Common myeloid progenitor, CD34-positive (primary cell): ENCODE data around the gene RASSF3.

Source experiments
- CTCF ChIA-PET: fragments of 350-600 bp; sonication (Branson Sonifier 250); formaldehyde crosslinking; loops from one replicate; lab custom pipeline; 2021; ENCODE audit warnings: antibody characterized with exemption; lab: Charles Lee
- POLR2A ChIA-PET: fragments of 350-600 bp; sonication (Branson Sonifier 250); formaldehyde crosslinking; loops from one replicate; lab custom pipeline; 2021; ENCODE audit warnings: antibody characterized with exemption; lab: Charles Lee
- DNase-seq, 3 donors: peaks; one replicate each; pipeline versions ENCODE4 v3.0.0 to v3.0.0-alpha.2; 2013
- H3K27ac ChIP-seq, 2 experiments: 1 replicate in 1 of 2; 2 replicates in 1 of 2; pipeline ENCODE4 v1.7.0; 2013; ENCODE audit warnings: inconsistent platforms in 2 of 2, low read length in 2 of 2, mild to moderate bottlenecking in 2 of 2, low read depth in 1 of 2, moderate library complexity in 1 of 2; ENCODE audit not compliant: severe bottlenecking in 2 of 2, insufficient read depth in 1 of 2, poor library complexity in 1 of 2
- H3K27me3 ChIP-seq, 5 experiments: replicated peaks in 2 of 5; 1 replicate in 3 of 5; 2 replicates in 2 of 5; pipeline versions ENCODE4 v1.6.1 to v1.7.0; 2013; ENCODE audit warnings: low read length in 4 of 5, mild to moderate bottlenecking in 2 of 5, moderate library complexity in 2 of 5, inconsistent platforms in 1 of 5; ENCODE audit not compliant: insufficient read depth in 5 of 5, control insufficient read depth in 4 of 5
- H3K36me3 ChIP-seq, 4 experiments: 1 replicate in 2 of 4; 2 replicates in 2 of 4; pipeline versions ENCODE4 v1.6.1 to v1.7.0; 2013; ENCODE audit warnings: low read length in 3 of 4, control low read depth in 1 of 4, mild to moderate bottlenecking in 1 of 4; ENCODE audit not compliant: control insufficient read depth in 4 of 4, insufficient read depth in 4 of 4
- H3K4me1 ChIP-seq, 4 experiments: 1 replicate in 3 of 4; 2 replicates in 1 of 4; pipeline versions ENCODE4 v1.6.1 to v1.7.1; 2013; ENCODE audit warnings: low read length in 3 of 4, mild to moderate bottlenecking in 3 of 4, control low read depth in 1 of 4, inconsistent platforms in 1 of 4, moderate library complexity in 1 of 4; ENCODE audit not compliant: control insufficient read depth in 4 of 4, insufficient read depth in 4 of 4; ENCODE audit errors: control extremely low read depth in 1 of 4
- H3K4me3 ChIP-seq, 7 experiments: 1 replicate in 4 of 7; 2 replicates in 3 of 7; pipeline versions ENCODE4 v1.5.1 to v1.7.0; 2013; ENCODE audit warnings: mild to moderate bottlenecking in 7 of 7, low read length in 6 of 7, moderate library complexity in 6 of 7, inconsistent platforms in 2 of 7, low read depth in 2 of 7, control low read depth in 1 of 7; ENCODE audit not compliant: insufficient read depth in 4 of 7, control insufficient read depth in 1 of 7; ENCODE audit errors: extremely low read depth in 1 of 7
- H3K9me3 ChIP-seq, 5 experiments: 1 replicate in 4 of 5; 2 replicates in 1 of 5; pipeline versions ENCODE4 v1.6.1 to v1.7.1; 2013; ENCODE audit warnings: low read length in 4 of 5, mild to moderate bottlenecking in 2 of 5, inconsistent platforms in 1 of 5, low read depth in 1 of 5, moderate library complexity in 1 of 5; ENCODE audit not compliant: control insufficient read depth in 4 of 5, insufficient read depth in 2 of 5; ENCODE audit errors: control extremely low read depth in 1 of 5
- WGBS: methylation state at CpG from one replicate; pipeline ENCODE4 v1.1.5; 2013; ENCODE audit not compliant: insufficient coverage; 5-methylcytosine and 5-hydroxymethylcytosine counted together

Gene RASSF3

GRCh38 chr12:64694130-64695040, 84.1 kb downstream of the RASSF3 start:
- WGBS = 96% methylated on average over 17 of the region's 18 CpGs

DNA sequence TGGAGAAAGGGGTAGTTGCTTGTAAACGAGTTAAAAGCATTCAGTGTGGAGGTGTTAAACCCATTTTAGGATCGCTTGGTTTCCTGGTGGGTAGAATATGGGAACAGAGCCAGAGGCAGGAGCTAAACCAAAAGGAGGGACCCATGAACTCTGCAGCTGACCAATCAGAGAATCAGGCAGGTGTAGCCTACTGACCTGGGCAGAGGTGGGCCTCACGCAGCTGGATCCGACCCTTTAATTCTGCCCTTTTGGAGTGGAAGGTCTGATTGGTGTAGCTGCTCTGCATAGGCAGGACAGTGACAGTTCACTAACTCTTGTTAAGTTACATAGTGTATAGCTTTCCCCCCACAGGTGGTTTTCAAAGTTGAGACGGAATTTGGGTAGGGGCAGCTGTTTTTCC, 85.3 kb downstream of the RASSF3 start:
- Histone ChIP-seq H3K9me3 (no peaks in the 10 kb centered on the region), H3K4me3 (no peak overlapping the region), H3K27ac (peak overlapping the region in 1 of 2 experiments; percentile 39), H3K4me1 (peaks cover 0 to 7% (median 0%) of the 10 kb centered on the region in 4 experiments), H3K27me3 (no peaks in the 10 kb centered on the region), H3K36me3 (peaks cover 7 to 27% (median 16%) of the 10 kb centered on the region in 4 experiments)
- no peak for DNase-seq
- ChIA-PET POLR2A (interaction anchor here (0.9 to 1.1 kb wide), 2 partner anchors 86 to 146 kb away, joined by 3 read pairs; no protein-coding TSS in a partner anchor), CTCF (interaction anchor here (0.9 to 10.3 kb wide), 13 partner anchors 8 to 148 kb away, joined by 3 to 178 read pairs (median 5); partner anchors contain the start of gene RASSF3)
- WGBS = 75% methylated on average over 4 of the region's 5 CpGs

More at GRCh38 chr12:64694130-64695040, 84.1 kb downstream of the RASSF3 start:
- H3K36me3 ChIP-seq = peaks cover 5 to 27% (median 15%) of the 10 kb centered on the region in 4 experiments
- H3K9me3 ChIP-seq = no peaks in the 10 kb centered on the region
- ChIA-PET CTCF (interaction anchor here (0.6 to 10.3 kb wide), 15 partner anchors 9 to 147 kb away, joined by 3 to 178 read pairs (median 3); no protein-coding TSS in a partner anchor), POLR2A (no interaction called here)
- no peaks in the 10 kb centered on the region for H3K27me3 ChIP-seq
- no peak overlapping the region for H3K4me3 ChIP-seq
- no peak for DNase-seq
- H3K27ac ChIP-seq = no peak overlapping the region
- H3K4me1 ChIP-seq = peaks cover 0 to 7% (median 0%) of the 10 kb centered on the region in 4 experiments

GRCh38 chr12:64696080-64696741, 85.9 kb downstream of the RASSF3 start:
- no peak overlapping the region for H3K27ac ChIP-seq
- CTCF ChIA-PET = interaction anchor here (0.5 to 10.3 kb wide), 23 partner anchors 9 to 190 kb away, joined by 3 to 178 read pairs (median 4); partner anchors contain the start of gene RASSF3
- peaks cover 7 to 27% (median 16%) of the 10 kb centered on the region in 4 experiments for H3K36me3 ChIP-seq
- WGBS = no CpG with 5 or more reads among the region's 1 CpG
- H3K4me1 ChIP-seq = peaks cover 0 to 7% (median 0%) of the 10 kb centered on the region in 4 experiments
- no peaks in the 10 kb centered on the region for H3K27me3 ChIP-seq
- POLR2A ChIA-PET = interaction anchor here (0.9 to 1.1 kb wide), 2 partner anchors 87 to 147 kb away, joined by 3 read pairs; no protein-coding TSS in a partner anchor
- H3K9me3 ChIP-seq = no peaks in the 10 kb centered on the region
- peak in 2 of 3 donors; percentile 52 to 60 for DNase-seq
- no peak overlapping the region for H3K4me3 ChIP-seq

DNA sequence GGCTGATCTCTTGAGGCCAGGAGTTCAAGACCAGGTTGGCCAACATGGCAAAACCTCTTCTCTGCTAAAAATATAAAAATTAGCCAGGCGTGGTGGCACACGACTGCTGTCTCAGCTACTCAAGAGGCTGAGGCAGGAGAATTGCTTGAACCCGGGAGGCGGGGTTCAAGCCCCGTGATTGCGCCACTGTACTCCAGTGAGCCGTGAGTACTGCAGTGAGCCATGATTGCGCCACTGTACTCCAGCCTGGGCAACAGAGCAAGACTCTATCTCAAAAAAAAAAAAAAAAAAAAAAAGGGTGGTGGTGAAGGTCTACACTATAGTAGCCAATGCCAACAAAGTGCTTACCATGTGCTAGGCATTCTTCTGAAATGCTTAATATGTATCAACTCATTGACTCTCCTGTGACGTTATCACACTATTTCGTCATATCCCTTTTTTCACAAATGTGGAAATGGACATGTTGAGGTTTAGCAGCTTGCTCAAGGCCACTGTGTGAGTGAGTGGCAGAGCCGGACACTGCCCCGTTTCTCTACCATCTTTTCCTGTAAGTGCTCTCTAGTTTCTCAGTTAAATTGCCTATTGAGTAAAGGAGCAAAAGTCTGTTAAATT, 89.3 kb downstream of the RASSF3 start:
- 95% methylated on average over 11 of the region's 12 CpGs for WGBS
- DNase-seq = peak in 2 of 3 donors; percentile 38 to 39
- H3K27me3 ChIP-seq = no peaks in the 10 kb centered on the region
- POLR2A ChIA-PET = interaction anchor here (0.5 to 0.7 kb wide), 2 partner anchors 151 to 942 kb away, joined by 3 to 4 read pairs; no protein-coding TSS in a partner anchor
- no peaks in the 10 kb centered on the region for H3K9me3 ChIP-seq
- H3K27ac ChIP-seq = no peak overlapping the region
- peaks cover 2 to 12% (median 7%) of the 10 kb centered on the region in 4 experiments for H3K36me3 ChIP-seq
- CTCF ChIA-PET = interaction anchor here (1.0 to 1.3 kb wide), 3 partner anchors 10 to 231 kb away, joined by 3 to 5 read pairs (median 4); no protein-coding TSS in a partner anchor
- peaks cover 0 to 4% (median 0%) of the 10 kb centered on the region in 4 experiments for H3K4me1 ChIP-seq
- peak overlapping the region in 1 of 7 experiments; percentile 37 for H3K4me3 ChIP-seq

GRCh38 chr12:64700532-64700931, 90.2 kb downstream of the RASSF3 start:
- CTCF ChIA-PET = interaction anchor here (1.0 to 1.5 kb wide), 4 partner anchors 9 to 152 kb away, joined by 3 to 8 read pairs (median 4); no protein-coding TSS in a partner anchor
- Histone ChIP-seq H3K4me3 (no peak overlapping the region), H3K27ac (no peak overlapping the region)

DNA sequence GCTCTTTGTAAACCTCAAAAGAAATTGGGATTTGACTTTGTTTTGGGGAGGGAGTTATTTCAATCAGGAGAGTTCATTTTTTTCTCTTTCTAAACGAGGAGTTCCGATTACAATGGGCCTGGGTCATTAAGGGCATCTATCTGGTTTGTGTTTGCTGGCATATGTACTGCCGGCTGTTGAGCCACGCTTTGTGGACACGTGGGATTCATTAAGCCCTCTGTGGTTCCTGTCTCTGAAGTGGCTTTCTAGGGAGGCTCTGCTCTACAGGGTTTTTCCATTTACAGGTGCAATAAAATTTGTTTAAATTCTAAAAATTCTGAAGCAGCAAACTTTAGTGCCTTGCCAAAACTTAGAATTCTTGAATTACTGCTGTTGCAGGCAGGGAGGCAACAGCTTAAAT, 91.0 kb downstream of the RASSF3 start:
- H3K4me3 ChIP-seq = no peak overlapping the region
- WGBS = 96% methylated on average over 5 of the region's 5 CpGs
- POLR2A ChIA-PET = no interaction called here
- no peaks in the 10 kb centered on the region for H3K27me3 ChIP-seq
- H3K27ac ChIP-seq = no peak overlapping the region
- H3K36me3 ChIP-seq = peaks cover 0 to 5% (median 2%) of the 10 kb centered on the region in 4 experiments
- no peak for DNase-seq
- peaks cover 0 to under 1% (median 0%) of the 10 kb centered on the region in 4 experiments for H3K4me1 ChIP-seq
- no peaks in the 10 kb centered on the region for H3K9me3 ChIP-seq
- CTCF ChIA-PET = interaction anchor here (1.3 to 1.5 kb wide), 2 partner anchors 14 to 151 kb away, joined by 4 to 8 read pairs; no protein-coding TSS in a partner anchor

More at GRCh38 chr12:64700532-64700931, 90.2 kb downstream of the RASSF3 start:
- H3K36me3 ChIP-seq = peaks cover 2 to 5% (median 3%) of the 10 kb centered on the region in 4 experiments
- peaks cover 0 to 4% (median 0%) of the 10 kb centered on the region in 4 experiments for H3K4me1 ChIP-seq
- DNase-seq = no peak
- POLR2A ChIA-PET = no interaction called here
- no peaks in the 10 kb centered on the region for H3K27me3 ChIP-seq
- H3K9me3 ChIP-seq = no peaks in the 10 kb centered on the region
- WGBS = 100% methylated on average over 1 of the region's 1 CpG
